Measurements from ENCODE around the gene PKP3.

- TF ChIP-seq PATZ1 (CRISPR knock-in tag; IDR thresholded peaks at IDR 0.05; ENCODE audit: borderline replicate concordance), result no peak
- TF ChIP-seq ZFP3 (CRISPR knock-in tag; IDR thresholded peaks at IDR 0.05), result no peak
- no peak for TF ChIP-seq TCF4 (CRISPR knock-in tag; IDR thresholded peaks at IDR 0.05; ENCODE audit: borderline replicate concordance)
- TF ChIP-seq ZNF565 (CRISPR knock-in tag; conservative IDR thresholded peaks at IDR 0.05; ENCODE audit: low read depth), result no peak
- no peak for TF ChIP-seq PPARA (CRISPR knock-in tag; IDR thresholded peaks at IDR 0.05; ENCODE audit: borderline replicate concordance)
- no peak for TF ChIP-seq ESRRG (CRISPR knock-in tag; IDR thresholded peaks at IDR 0.05)
- TF ChIP-seq SNAI2 (CRISPR knock-in tag; IDR thresholded peaks at IDR 0.05), result no peak
- TF ChIP-seq ARNTL (CRISPR knock-in tag; IDR thresholded peaks at IDR 0.05; ENCODE audit: borderline replicate concordance, low read depth), result no peak
- TF ChIP-seq TSHZ2 (CRISPR knock-in tag; IDR thresholded peaks at IDR 0.05), result no peak
- TF ChIP-seq POU6F1 (CRISPR knock-in tag; IDR thresholded peaks at IDR 0.05; ENCODE audit: borderline replicate concordance, low read depth), result no peak
- TF ChIP-seq TOX (CRISPR knock-in tag; IDR thresholded peaks at IDR 0.05; ENCODE audit: borderline replicate concordance), result no peak
- TF ChIP-seq RARB (CRISPR knock-in tag; IDR thresholded peaks at IDR 0.05), result no peak
These were observed 22.1 kb upstream of the PKP3 start for GRCh38 chr11:371716-372590.

All from SK-N-SH treated with all-trans-retinoic acid at 6 μM for 48 hours (cell line).